Testis (tissue), 2 donors: Measurements from ENCODE around the gene FBL.
"Not testable (repeated sequence)": the region's sequence is repeated elsewhere in the genome, so short reads cannot be mapped to it uniquely, and the experiment has no call there.

Experiments used
- CTCF ChIP-seq, 3 experiments: fragments of 450-650 bp in 2 of 3; fragments of 200-600 bp in 1 of 3; sonication (generic) in 1 of 3; IDR thresholded peaks; one replicate each; pipeline ENCODE4 v1.5.1; 2016 to 2019; ENCODE audit warnings: antibody characterized with exemption in 3 of 3, mild to moderate bottlenecking in 2 of 3, moderate library complexity in 1 of 3
- POLR2A ChIP-seq: fragments of 450-650 bp; IDR thresholded peaks from one replicate; pipeline ENCODE4 v1.6.1; 2017; ENCODE audit warnings: antibody characterized with exemption, mild to moderate bottlenecking, moderate library complexity

- TF ChIP-seq CTCF (IDR thresholded peaks at IDR 0.05); POLR2A: not testable (repeated sequence)
Measured at GRCh38 chr19:39878866-39879265, 32.7 kb upstream of the FBL start.
